GM18507 (cell line): ENCODE results near the gene NOL4L.
"Not testable (repeated sequence)": the region's sequence is repeated elsewhere in the genome, so short reads cannot be mapped to it uniquely, and the experiment has no call there.

Source experiments
- DNase-seq: peaks from one replicate; pipeline ENCODE4 v3.0.0; 2011; ENCODE audit warnings: low read depth; ENCODE audit not compliant: insufficient read length; ENCODE audit errors: extremely low spot score
- FAIRE-seq: peaks from 2 replicates; lab custom pipeline; 2011; peaks lifted over from hg19 to GRCh38; lab: Jason Lieb, UNC

Gene NOL4L

GRCh38 chr20:32580970-32581838 lies 3.9 kb downstream of the NOL4L start:
- FAIRE-seq (no peak), DNase-seq (no peak)

GRCh38 chr20:32580219-32580969 lies 4.7 kb downstream of the NOL4L start:
- FAIRE-seq (no peak), DNase-seq (no peak)

GRCh38 chr20:32578840-32579390 lies 6.2 kb downstream of the NOL4L start:
- FAIRE-seq, result no peak
- DNase-seq, result no peak

GRCh38 chr20:32578062-32578461 lies 7.1 kb downstream of the NOL4L start:
- FAIRE-seq, DNase-seq: not testable (repeated sequence)

DNA sequence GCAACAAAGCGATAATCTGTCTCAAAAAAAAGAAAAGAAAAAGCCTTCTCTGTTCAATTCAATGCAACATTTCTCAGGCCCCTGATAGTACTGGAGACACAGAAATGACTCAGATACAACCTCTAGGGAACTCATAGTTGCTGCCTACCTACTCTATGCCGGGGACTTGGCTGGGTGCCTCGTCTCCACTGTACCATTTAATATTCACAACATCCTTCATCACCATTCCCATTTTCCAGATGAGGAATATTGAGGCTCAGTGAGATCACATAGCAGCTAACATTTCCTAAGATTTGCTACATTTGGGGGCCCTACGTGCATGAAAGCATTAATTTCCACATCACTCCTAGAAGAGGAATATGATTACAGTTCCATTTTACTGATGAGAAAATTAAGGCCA lies 7.5 kb downstream of the NOL4L start:
- DNase-seq (no peak), FAIRE-seq (no peak)

GRCh38 chr20:32577023-32577422 lies 8.1 kb downstream of the NOL4L start:
- no peak for FAIRE-seq
- DNase-seq, result no peak

DNA sequence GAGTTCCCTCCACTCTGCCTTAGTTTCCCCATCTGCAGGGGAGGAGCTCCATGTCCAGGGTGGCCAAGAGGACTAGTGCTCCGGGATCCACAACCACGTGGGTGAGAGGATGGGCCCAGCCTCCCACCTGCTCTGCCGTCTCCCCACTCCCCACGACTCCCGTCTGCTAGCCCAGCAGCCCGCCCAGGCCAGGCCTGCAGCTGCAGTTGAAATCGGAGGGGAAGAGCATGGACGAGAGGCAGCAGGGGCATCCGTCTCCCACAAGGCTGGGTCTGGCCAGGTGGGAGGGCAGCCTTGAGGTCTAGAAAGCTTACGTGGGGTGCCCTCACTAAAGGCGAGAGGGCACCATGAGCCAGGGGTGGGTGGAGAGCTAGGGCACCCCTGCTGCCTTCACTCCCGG lies 8.6 kb downstream of the NOL4L start:
- FAIRE-seq, result no peak
- DNase-seq, result no peak

- no peak for FAIRE-seq
- no peak for DNase-seq
Measured at GRCh38 chr20:32575805-32576204, 9.3 kb downstream of the NOL4L start.

DNA sequence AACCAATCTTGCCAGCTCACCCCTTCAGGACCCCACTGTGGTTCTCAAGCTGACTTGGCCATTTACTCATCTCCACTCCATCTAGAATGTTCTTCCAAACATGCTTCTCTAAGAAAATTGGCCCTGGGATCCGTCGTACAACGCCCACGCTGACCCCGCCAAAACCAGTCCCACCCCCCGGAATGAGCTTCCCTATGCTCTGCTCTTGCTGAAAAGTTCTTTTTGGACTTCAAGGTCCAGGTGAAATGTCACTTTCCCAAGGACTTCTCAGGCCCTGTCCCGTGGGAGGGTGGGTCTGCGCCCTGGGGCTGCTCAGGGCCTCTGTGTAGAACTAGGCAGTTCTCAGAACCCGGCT lies 9.9 kb downstream of the NOL4L start:
- no peak for FAIRE-seq

GRCh38 chr20:32574296-32575226 lies 10.6 kb downstream of the NOL4L start:
- FAIRE-seq (no peak), DNase-seq (no peak)

More for the DNA sequence above, 9.9 kb downstream of the NOL4L start:
- DNase-seq, result no peak

- FAIRE-seq (no peak), DNase-seq (no peak)
Measured at GRCh38 chr20:32573167-32573851, 11.8 kb downstream of the NOL4L start.

DNA sequence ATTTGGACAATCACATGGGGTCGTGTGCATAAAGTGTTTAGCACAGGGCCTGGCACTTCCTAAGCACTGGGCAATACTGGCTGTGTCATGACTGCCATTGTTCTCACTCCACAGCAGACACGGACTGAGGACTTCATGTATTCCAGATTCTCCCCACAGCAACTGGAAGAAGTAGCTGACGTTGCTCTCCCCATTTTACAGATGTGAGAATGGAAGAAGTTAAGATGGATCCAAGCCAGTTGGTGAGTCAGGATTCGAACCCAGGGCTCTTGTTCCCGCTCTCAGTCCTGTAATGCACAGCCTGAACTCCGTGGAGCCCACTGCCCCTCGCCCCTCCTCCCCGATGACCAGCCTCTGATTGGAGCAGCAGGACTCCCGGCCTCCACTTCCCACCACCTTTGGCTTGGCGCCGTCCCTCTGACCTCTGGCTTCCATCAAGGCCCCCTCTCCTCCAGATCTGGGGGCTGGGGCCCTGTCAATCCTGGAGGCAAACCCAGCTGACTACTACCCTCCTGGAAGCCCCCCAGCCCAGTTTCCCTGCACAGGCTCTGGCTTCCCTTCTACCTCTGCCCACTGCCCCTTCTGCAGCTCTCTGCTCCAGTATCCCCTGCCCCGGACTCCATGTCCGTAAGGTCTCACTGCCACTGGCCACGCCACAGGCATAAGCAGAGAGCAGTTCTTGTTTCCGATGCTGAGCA lies 12.7 kb downstream of the NOL4L start:
- FAIRE-seq, result no peak

DNA sequence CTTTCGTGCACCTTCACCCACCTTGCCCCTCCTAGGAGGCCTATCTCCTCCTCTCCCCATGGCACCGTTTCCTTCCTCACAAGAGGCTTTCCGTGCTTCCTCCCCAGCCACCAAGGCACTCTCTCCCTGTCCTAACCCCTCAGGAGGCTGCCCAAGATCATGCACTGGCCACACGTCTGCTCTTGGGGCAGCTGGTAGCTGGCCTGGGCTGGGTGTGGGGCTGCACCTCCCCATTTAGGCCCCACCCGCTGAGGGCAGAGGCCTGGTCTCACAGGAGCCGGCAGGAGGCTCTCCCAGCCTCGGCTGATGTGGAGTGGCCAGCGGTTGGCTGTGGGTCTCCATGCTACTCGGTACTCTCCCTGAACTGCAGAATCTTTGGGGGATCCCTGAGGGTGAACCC lies 13.6 kb downstream of the NOL4L start:
- DNase-seq, result no peak

More for the DNA sequence above, 12.7 kb downstream of the NOL4L start:
- DNase-seq, result no peak

DNA sequence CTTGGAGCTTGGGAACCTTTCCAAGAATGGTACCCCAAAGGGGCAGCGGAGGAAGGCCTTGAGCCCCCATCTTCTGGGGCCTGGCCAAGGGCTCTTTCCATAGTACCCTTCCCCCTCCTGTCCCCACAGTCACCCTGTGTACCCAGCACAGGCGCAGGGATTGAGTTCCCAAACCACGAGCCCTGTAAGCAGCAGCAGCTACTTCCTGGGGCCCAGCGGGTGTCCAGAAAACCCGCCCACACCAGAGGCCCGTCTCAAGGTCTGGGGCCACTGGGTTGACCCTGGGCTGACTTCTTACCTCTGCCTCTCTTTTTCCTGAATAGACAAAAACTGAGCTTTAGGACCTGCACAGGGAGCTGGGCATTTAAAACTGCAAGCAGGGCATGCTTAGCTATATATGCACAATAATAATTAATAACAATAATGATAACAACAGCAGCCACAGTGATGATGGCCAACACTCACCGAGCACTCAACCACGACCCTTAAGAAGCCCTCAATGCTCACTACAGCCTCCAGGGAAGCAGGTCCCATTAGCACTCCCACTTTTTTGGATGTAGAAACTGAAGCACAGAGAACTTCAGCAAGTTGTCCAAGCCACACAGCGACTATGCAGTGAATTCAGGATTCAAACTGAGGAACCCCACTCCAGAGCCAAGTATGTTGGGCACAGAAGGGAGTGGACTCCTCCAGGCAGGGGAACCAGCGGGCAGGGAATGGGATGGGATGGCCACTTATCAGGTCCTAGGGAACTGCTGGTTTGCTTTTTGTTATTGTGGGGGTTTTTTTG lies 14.5 kb downstream of the NOL4L start:
- no peak for FAIRE-seq
- no peak for DNase-seq

More for the DNA sequence above, 13.6 kb downstream of the NOL4L start:
- no peak for FAIRE-seq

DNA sequence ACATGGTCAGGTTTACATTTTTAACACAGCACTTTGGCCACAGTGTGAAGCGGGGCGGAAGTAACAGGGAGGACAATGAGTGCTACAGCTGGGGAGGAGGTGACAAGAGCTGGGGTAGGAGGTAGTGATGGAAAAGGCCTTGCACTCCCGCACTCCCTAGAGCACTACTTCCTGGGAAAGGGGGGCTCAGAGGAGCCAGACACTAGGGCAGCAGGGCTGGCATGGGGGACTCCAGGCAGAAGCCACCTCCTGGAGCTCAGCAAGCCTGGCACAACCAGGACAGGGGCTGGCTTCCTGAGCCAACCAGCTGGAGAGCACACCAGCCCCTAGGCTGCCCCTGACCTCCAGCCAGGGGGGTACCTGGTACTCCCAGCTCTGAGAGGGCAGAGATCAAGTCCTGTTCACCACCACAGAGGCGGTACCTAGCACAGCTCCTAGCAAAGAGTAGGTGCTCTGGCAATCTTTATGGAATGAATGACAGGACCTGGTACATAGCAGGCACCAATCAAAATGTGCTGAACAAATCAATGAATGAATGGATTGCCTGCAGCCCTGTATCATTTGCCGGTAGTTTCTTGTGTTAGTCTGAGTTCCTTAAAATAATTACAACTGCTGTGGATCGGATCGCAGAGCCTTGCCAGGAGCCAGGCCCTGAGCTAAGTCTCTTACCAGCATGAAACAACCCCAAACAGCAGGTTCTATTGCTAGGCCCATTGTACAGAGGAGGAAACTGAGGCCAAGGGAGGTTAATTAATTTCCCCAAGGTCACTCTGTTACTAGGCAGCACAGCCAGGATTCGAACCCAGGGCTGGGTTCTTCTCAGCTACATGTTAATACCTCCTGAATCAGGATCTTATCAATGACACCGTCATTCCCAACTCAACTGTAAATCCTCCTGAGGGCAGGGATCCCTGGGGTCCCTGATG lies 15.5 kb downstream of the NOL4L start:
- no peak for DNase-seq
- FAIRE-seq, result no peak

DNA sequence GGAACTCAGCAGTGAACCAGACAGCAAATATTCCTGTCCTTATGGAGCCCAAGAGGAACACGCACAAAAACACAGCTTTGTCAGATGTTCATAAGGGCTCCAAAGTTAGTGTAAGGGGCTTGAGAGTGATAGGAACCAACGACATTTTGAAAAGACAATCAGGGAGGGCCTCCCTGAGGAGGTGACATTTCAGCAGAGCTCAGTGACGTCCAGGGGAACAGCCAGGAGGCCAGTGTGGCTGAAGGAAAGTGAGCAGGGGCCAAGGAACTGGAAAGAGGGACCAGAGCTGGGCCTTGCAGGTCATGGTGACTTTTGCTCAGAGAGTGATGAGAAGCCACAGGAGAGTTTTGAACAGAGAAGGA lies 16.1 kb downstream of the NOL4L start:
- no peak for FAIRE-seq
- DNase-seq, result no peak
